GM19463 (cell line): ENCODE data around the gene RPS21.
A peak's percentile ranks its signal among the peaks of the same experiment; 100 is the strongest.

ENCODE experiments used
- ATAC-seq: cut with Tn5 transposase; IDR thresholded peaks from one replicate; pipeline ENCODE4 v1.9.1; 2021; ENCODE audit warnings: mild to moderate bottlenecking, moderate library complexity; ENCODE audit not compliant: unreplicated experiment

RPS21 gene

DNA sequence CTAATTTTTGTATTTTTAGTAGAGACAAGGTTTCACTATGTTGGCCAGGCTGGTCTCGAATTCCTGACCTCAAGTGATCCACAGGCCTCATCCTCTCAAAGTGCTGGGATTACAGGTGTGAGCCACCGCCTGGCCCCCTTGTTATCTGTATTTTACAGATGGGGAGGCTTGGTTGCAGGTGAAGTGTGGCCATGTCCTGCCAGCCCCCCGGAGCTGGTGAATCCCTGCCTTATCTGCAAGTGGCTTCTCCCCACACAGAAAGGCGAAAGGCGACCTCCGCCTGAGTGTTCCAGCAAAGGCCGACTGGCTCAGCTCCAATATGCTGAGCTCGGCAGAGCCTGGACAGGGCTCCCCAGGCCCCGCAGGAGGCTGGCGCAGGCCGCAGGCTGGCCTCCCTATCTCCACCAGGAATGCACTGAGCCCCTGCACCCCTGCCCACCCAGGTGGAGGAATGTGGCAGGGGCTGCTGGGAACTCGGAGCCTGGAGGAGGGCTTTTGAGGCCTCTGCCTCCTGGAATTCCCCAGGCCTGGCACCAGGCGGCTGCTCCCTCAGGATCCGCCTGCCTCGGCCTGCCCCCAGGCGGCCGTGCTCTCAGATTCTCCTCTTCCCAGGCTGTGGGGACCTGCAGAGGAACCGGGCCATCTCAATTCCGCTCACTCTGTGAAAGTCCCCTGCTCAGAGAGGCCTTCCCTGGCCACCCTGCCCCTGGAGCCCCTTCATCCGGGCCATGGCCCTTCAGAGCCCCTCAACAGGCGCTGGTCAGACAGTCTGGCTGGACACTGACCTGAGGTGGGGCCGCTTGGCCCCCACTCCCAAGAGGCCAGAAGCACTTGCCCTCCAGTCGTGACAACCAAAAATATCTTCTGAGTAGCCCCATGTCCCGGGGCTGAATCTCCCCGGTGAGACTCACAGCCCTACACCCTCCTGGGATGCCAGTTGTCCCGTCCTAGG, 10.5 kb upstream of the RPS21 start:
- no peak for ATAC-seq

- no peak for ATAC-seq
These were observed 9.8 kb upstream of the RPS21 start for GRCh38 chr20:62377064-62377461.

GRCh38 chr20:62377615-62378178, 9.2 kb upstream of the RPS21 start:
- no peak for ATAC-seq

GRCh38 chr20:62378215-62378614, 8.7 kb upstream of the RPS21 start:
- ATAC-seq: no peak

DNA sequence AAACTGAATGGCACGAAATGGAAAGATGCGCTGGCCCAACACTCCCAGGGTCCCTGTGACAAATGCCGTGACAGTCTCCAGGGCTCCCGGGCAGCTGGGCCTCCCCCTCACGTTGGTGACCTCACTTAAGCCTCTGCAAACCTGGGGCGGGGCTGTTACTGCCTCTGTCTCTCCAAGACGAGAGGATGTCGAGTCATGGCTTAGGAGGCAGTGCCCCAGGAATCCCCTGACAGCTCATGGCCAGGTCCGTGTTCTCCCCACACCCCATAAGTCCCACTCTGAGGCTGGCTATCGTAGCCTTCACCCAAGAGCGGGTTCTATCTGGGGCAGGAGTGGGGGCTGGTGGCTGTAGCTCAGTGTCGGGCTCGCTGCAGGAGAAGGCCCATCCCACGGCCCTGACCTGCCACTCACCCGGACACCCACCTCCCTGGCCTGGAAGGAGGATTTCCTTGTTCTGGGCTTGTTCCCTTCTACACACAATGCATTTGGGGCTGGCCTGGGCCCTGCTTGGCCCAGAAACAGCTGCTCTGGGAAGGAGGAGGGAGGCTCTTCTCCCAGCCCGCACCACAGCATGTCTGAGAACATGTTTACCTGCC, 5.6 kb upstream of the RPS21 start:
- ATAC-seq: no peak

- ATAC-seq: no peak
These were observed 5.1 kb upstream of the RPS21 start for GRCh38 chr20:62381842-62382241.

GRCh38 chr20:62382306-62383198, 4.4 kb upstream of the RPS21 start:
- peak; percentile 62 for ATAC-seq

- ATAC-seq: no peak
These were observed 463 bp downstream of the RPS21 start for GRCh38 chr20:62387219-62387913.

- no peak for ATAC-seq
These were observed 1.2 kb downstream of the RPS21 start for GRCh38 chr20:62387933-62388635.

DNA sequence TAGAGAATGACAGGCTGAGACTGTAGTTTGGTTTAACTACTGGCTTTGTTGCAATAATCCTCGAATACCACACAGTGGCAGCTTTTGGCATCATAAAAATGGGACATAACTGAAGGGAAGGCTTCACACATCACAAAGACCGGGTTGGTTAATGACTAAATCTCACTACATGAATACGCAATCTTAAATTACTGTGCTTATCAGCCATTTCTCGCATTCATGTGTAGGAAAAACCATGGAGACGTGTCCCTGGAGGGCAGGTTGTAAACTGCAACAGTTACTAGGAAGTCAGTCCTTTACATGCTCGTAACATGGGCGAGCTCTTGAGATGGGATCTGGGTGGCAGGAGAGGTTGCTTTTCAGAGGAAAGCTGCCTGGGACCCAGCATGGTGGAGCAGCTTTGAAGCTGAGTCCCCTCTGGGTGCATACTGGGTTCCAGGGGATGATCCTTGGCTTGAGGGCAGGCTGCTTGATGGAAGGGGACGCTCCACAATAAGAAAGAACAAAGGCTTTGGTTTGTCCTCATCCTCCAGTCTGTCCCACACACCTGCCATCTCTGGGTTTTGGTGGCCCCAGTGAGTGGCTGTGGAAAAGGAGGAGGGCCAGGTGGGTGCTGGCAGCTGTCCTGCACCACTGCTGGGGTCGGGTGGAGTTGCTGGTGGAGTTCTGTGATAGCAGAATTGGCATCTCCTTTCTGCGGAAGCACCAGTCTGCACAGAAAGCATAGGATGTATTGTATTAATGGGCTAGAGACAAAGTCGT, 2.1 kb downstream of the RPS21 start:
- ATAC-seq: no peak

GRCh38 chr20:62389601-62390087, 2.7 kb downstream of the RPS21 start:
- no peak for ATAC-seq

DNA sequence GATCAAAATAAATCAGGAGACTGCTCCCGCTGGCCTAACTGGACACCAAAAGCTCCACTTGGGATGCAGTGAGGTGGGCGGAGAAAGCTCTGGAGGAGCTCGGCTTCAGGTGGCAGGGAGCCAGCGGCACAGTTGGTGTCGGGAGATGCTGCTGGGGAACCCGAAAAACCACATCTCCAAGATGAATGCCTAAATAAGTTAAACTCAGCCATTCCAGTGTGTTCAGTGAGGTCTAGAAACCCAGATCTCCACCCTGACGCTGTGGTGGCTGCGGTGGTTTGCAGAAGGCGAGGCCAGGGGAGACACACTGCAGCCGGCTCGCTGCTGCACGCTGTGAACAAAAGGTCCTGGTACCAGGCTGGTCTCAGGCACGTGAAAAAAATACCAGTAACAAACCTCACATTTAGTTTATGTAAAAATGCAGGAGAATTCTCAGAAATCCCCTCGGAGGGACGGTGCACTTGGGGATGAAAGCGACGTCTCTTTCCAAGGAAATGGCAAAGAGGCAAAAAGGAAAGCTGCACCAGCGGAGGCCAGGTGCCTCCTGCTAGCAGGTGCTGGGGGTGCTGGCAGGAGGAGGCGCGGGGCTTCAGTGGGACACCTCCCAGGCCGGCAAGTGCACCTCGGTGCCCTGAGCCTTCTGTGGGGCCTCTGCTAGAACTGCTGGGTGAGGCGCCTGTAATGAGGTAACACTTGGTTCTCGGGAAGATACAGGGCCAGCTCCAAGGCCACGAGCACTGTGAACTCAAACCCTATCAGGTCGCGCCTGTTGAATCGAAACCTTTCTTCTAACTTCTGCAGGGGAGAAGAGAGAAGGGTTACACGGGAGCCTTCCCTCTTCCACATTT, 3.6 kb downstream of the RPS21 start:
- no peak for ATAC-seq

GRCh38 chr20:62391165-62392076, 4.5 kb downstream of the RPS21 start:
- ATAC-seq: no peak

DNA sequence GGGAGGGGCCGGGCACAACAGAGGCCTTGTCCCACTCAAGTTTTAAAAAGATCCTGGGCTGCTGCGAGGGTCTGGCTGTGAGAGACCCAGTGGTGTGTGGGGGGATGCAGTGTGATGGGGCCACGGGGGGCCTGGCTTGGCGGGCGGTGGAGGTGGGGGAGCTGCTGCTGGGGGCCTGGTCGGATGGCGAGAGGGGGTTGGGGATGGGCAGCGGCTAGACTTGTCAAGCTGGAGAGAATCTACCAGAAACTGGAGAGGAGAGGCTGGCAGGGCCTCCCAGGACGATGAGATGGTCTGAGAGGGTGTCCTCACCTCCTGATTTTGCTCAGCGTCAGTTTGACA, 5.1 kb downstream of the RPS21 start:
- no peak for ATAC-seq

DNA sequence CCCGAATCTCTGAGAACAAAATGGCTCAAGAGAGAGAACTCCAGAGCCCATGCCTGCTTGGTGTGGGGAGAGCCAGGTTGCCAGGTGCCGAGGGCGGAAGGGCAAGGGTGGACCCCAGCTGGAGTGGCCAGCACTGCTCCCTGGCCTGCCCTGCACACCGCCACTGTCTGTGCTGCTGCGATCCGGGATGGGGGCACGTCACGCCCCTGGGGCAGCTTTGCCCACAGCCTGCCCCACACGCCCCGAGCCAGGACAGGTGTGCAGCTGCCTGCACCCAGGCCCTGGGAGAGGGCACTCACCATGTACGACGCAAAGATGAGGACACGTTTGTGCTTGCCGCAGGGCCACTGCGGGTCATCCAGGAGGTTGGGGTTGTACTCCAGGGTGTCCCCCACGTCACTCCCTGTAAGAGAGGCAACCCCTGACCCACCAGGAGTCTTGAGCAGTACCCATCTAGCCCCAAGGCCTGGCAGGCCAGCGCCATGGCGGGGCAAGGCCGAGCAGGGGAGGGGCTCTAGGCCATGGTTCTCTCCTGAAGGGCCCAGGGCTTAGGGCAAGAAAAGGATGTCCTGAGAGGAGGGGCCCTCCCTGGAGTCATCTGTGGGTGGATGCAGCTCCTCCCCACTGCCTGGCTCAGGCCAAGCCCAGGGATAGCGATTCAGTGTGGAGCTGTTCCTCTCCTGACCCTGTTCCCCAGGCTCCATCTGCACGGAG, 5.9 kb downstream of the RPS21 start:
- no peak for ATAC-seq

DNA sequence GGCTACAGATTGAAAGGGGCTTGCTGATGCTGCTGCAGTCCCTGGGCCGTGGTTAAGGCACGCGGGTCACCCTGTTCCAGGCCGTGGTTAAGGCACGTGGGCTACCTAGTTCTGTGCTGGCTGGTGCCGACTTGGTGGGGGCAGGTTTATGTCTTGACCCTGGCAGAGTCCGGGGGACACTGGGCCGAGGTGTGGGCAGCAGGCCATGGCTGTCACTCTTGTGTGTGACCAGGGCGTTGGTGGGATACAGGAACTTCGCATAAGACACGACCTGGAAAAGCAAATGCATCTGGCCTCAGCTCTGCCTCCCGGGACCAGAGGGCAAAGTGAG, 6.4 kb downstream of the RPS21 start:
- ATAC-seq: no peak

DNA sequence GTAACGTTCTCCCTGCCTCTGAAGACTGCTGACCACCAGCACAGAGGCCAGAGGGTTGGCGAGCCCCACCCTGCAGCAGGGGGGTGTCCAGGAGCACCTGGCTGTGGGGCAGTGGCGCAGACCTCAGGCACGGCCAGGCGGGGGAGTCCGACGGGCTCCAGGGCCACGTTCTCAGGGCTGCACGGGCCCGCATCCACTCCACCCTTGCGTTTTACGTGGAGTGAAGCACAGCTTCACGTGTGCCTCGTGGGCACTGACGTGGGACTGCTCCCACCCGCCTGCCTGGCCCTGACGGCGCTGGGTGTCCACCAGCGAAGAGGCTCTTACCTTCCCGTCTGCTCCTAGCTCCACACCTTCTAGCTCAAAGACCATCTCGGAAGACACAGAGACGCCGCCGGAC, 6.9 kb downstream of the RPS21 start:
- ATAC-seq: no peak
